Lower leg skin (tissue), 3 donors: ENCODE measurements around the gene TBC1D32.

Experiments used
- CTCF ChIP-seq, 3 donors: fragments of 450-650 bp; IDR thresholded peaks; one replicate each; pipeline ENCODE4 v1.5.1; 2016; ENCODE audit warnings: antibody characterized with exemption in 3 of 3, mild to moderate bottlenecking in 3 of 3, moderate library complexity in 2 of 3
- POLR2A ChIP-seq, 2 donors: fragments of 450-650 bp; IDR thresholded peaks; one replicate each; pipeline ENCODE4 v1.6.1; 2016 to 2017; ENCODE audit warnings: antibody characterized with exemption in 2 of 2, mild to moderate bottlenecking in 1 of 2, moderate library complexity in 1 of 2

DNA sequence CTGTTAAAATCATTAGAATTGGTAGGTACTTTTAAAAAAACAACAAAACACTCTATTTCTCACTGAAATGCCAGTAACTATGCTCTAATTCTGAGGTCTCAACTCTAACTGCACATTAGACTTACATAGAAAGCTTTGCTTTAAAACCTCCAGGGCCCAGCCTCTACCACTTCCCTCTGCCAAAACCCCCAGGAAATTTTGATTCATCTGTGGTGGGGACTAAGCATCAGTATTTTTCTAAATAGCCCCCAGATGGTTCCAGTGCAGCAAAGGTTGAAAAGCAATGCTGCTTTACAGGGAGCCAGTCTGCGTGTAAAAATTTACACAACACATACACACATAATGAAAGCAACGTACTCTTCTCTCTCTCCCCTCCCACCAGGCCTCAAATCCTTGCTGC lies 3.8 kb downstream of the TBC1D32 start:
- TF ChIP-seq CTCF (IDR thresholded peaks at IDR 0.05) (no peak), POLR2A (IDR thresholded peaks at IDR 0.05) (no peak)
